ENCODE measurements around the gene PPARG.

Gene PPARG

DNA sequence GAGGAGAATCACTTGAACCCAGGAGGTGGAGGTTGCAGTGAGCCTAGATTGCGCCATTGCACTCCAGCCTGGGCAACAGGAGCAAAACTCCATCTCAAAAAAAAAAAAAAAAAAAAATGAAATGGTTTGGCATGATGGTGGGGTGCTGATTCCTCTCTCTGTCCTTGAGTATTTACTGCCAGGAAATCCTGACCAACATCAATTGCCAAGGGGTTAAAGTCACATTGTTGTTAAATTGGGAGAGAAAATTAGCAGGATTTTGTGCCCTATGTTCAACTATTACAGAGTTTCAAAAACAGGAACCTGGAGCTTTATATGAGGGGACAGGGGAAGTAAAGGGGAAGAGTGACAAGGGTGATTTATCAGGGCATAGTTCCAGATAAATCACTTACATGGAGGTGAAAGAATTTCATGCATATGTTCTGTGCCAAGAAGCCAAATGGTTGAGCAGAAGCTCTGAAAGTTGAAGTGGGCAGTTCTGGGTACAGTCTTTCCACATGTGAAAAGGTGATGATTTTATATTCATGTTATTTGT lies 124.9 kb downstream of the PPARG start:
- DNase-seq (ENCODE audit: low read depth): no peak

DNA sequence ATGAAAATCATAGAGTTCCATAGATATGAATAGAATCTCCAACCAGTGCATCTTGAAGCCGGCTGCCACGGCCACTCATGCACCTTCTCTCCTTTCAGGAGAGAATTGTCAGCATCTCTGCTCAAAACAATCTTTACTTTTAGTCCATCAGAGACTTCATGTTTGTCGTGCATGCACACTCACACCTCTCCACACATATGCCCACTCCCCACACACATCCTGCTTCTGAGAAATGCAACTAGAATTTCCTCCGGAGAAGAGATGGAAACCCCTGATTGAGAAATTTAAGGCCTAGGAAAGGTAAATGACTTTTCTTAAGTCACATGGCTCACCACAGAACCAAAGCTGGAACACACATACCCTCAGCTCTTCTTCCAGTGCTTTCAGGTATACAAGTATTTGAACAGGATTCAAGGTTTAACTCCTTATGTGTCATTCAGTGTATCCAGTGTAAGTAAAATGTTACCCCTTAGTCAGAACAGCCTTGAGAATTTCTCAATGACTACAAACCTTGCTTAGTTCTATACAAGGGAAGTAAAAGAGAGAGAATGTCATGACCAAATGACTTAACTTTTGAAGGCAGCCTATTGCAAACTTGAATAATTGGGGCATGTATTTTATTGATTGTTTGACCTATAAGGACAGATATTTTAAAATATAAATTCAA lies 126.3 kb downstream of the PPARG start:
- DNase-seq (ENCODE audit: low read depth): no peak

DNA sequence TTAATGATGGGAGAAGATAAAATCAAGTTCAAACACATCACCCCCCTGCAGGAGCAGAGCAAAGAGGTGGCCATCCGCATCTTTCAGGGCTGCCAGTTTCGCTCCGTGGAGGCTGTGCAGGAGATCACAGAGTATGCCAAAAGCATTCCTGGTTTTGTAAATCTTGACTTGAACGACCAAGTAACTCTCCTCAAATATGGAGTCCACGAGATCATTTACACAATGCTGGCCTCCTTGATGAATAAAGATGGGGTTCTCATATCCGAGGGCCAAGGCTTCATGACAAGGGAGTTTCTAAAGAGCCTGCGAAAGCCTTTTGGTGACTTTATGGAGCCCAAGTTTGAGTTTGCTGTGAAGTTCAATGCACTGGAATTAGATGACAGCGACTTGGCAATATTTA lies 127.9 kb downstream of the PPARG start:
- no peak for DNase-seq (ENCODE audit: low read depth)

DNA sequence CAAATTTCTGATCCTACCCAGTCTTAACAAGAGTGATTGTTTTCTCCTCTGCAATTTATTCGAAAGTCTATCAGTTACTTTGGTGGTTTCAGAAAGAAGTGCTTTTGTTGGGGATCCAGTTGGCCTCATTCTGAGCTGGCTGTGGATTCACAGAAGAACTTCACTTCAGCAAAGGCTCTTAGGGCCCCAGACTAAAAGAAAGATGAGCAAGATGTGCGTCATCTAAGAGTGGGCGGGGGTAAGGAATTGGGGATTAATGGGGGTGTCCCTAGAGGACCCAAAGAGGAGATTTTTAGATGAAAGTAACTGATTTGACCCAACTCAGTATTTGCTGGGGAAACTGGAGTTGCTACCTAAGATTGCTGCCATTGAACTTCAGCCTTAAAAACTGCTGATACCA lies 131.5 kb downstream of the PPARG start:
- no peak for DNase-seq (ENCODE audit: low read depth)

DNA sequence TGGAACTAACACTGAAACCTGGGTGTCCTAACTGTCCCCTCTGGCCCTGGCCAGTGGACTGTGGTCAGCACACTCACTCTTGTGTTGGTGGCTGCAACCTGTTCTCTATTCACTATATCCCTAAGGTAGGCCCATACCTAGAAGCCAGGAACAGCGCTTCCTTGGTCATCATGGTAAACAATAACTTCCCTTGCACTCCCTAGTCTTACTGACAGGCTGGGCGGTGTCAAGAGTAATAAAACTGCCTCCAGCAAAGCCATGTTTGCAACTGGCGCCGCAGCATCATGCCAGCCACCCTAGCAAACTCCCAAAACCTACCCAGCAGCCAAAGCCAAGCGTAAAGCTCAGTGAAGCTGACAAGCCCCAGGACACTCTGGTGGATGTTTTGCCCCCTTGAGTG lies 132.3 kb downstream of the PPARG start:
- no peak for DNase-seq (ENCODE audit: low read depth)

DNA sequence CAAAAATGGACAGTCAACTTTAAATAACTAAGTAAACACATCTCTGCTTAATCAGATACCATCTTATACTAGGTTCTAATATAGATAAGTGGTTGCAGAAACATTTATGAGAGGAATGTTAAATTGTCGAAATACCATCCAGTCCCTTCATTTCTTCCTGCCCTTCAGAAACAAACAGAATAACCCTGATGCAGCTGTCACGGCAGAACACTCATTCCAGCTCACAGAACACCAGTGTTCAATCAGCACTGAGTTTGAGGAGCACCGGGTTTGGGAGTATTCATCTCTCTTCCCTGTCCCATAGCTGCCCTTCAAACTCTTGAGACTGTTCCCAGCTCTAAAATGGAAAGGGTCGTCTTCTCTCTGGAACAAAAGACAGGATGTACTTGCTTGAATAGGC lies 134.3 kb downstream of the PPARG start:
- DNase-seq (ENCODE audit: low read depth): no peak

DNA sequence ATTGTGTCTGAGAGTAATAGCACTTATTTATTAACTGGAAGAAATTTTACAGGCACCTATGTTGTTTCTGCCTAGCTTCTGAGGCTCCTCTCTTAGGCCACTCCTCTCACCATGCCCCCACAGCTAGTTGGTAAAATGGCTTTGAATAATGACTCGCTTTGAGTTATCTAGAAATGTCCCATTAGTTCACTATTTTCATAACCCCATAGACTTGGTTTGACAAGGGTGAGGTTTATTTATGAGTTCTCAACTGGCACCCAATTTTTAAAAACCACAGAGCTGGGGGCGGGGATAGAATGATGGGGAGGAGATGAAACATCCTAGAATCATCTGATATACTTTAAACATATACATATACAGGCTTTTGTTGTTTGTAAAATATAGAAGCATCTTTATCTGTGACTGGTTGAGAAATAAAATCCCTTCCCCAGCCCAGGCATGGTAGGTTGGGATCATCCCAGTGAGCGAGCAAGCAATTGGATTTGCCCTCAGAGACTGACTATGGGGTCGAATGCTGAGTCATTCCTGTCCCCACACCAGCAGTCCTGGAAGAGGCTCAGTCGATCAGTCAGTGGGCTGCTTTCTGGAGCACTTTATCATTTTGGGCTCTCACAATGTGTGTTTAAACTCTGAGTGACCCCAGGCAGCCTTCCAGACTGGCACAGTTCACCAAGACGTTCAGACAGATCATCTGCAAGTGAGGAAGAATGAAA lies 135.2 kb downstream of the PPARG start:
- DNase-seq (ENCODE audit: low read depth): no peak

DNA sequence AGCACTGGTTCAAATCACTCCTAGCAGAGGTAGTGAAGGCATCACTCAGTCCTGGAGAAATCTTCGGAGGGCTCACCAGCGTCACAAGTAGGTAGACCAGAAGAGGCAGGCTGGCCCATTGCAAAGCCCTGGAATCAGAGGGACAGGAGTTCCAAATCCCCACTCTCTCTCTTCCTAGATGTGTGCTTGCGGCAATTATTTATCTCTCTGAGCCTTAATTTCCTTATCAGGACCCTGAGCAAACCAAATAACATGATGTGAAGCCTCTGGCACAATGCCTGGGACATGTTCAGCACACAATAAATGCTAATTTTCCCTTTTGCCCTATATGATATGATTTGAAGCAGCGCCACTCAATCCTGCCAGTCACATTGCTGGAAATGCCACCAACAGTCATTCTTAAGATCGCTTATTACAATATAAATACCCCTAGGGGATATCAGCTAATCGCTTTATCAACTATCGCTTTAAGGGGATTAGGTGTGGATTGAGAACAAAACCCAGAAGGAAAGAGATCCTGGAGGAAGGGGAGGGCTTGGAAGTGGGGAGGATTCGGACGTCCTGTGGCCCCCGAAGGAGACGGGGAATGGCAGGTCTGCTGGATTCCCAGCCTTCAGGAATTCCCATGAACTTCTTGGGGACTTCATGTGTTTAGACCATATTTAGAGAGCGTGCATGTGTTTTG lies 135.9 kb downstream of the PPARG start:
- no peak for DNase-seq (ENCODE audit: low read depth)

DNA sequence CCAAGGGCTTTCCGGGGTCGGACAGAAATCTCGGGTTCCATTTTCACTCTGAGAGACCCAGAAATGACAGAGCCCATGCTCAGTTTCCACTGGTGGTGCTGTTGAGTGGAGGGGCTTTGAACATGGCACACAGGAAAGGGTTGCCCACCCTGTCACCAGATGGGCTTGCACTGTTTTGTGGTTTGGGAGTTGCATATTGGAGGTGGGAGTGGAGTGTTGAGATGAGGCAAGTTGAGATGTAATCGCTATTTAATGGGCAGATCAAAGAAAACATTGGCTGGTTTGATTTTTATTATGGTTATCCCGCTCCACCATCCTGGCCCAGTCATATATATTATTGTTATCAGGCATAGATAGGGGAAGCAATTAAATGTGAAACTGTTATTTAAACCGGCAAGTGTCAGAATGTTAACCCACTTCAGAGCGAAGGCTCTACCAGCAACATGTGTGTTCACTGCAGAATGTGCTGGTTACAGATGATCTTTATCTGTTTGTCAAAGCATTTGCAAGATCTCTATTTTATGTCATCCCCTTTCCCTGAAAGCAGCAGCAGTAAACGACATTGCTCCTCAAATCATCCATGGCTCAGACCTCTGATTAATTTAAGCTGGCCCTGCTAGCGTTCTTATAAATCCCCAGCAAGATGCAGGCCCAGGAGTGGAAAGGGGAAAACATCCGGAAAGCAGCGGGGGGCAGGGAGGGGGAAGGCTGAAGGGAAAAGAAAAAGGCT lies 137.1 kb downstream of the PPARG start:
- no peak for DNase-seq (ENCODE audit: low read depth)

DNA sequence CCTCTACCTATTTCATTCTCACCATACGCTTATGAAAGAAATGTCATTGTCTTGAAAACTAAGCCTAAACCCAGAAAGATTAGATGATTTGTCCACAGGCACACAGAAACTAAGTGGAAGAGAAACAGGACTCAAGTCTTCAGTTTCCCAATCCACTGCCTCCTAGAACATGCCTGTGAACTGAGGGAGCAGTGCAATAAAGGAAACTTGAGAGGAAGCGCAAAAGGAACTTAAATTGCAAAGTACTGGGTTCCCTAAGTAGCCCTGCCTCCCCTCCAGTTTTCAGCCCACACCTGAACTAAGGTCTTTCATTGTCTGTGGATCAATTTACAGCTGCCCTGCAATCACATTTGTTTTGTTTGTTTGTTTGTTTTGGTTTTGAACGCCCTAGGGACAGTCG lies 138.7 kb downstream of the PPARG start:
- DNase-seq (ENCODE audit: low read depth): no peak

DNA sequence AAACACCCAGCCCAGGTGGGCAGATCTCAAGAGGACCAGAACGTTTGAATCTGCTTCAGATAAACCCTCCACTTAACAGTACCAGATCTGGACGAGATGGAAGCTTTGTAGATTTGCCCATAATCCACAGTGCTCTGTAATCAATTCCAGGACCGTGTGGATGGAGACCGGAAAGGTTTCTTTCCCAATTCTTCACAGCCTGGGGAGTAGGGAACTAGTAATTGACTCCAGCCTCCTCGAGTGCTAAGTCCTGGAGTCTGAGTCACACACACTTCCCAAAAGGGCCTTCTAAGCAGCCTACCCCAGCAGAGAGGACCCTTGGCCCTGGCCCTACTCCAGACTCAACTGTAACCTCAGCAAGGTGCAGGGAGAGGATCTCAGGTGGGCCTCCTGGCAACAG lies 139.3 kb downstream of the PPARG start:
- no peak for DNase-seq (ENCODE audit: low read depth)

DNA sequence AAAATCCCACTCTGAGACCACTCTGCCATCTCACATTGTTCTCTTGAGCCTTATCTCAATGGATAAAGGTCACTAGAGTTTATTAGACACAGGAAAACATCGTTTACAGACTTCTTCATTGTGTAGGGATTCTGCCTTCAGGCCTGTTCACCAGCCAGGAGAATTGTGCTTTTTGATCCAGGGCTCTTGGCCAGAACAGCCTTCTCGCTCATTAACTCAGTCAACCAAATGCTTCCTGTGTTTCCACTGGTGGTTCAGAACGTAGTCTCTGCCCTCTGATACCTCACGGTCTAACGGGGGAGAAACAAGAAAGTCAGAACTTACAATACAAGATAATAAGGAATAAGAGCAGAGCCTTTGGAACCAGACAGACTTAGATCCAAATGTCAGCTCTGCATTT lies 141.2 kb downstream of the PPARG start:
- DNase-seq (ENCODE audit: low read depth): no peak

DNA sequence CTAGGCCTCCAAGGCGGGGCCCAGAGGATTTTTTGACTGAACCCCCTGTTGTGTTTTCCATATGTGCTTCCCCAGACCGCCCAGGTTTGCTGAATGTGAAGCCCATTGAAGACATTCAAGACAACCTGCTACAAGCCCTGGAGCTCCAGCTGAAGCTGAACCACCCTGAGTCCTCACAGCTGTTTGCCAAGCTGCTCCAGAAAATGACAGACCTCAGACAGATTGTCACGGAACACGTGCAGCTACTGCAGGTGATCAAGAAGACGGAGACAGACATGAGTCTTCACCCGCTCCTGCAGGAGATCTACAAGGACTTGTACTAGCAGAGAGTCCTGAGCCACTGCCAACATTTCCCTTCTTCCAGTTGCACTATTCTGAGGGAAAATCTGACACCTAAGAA lies 145.0 kb downstream of the PPARG start:
- DNase-seq (ENCODE audit: low read depth): no peak

DNA sequence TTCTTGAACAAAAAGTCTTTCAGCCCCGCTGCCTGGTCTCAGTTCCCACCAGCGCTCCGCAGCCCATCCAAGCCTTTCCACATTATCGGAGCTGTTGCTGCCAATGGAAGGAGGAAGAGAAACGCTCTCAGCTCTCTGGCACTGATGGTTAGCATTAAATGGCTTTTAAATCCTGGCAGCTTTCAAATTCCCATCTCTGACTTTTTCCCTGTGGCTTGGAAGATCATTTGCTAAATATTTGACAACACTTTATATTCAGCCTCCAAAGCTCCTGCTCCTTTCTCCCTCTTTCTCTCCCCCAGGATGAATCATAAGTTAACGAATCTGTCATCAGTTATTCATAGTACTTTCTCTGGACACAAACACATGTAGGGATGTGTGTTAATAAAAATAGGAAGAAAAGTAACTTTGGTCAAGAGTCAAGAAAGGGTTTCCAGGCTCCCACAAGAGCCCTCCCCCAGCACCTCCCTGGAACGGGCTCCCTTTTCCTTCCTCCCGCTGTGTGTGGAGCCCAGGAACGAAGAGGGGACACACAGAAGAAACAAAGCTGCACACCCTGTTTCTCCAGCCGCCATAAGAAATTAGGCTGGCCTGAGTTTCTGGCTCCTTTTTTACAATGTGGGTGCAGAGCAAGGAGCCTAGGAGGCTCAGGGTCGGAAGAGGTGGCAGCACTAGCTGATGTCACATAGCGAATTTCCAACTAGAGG lies 147.8 kb downstream of the PPARG start:
- peak; percentile 28 for DNase-seq (ENCODE audit: low read depth)

DNA sequence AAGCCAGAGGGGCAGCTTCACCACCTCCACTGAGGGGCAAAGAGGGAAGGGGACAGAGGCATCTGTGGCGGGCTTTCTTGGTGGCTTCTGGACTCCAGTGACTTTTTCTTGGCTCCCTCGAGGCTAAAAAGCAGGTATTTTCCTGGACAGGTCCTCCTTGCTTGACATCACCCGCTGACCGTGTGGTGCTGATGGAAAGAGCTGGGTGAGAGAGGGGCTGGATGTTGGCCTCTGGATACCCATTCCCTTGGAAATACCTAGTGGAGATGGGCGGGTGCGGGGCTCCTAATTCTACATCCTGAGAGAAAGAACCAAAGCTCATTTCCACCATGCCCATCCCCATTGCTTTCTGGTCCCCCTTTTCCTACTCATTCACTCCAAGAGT lies 148.3 kb downstream of the PPARG start:
- DNase-seq (ENCODE audit: low read depth): no peak

DNA sequence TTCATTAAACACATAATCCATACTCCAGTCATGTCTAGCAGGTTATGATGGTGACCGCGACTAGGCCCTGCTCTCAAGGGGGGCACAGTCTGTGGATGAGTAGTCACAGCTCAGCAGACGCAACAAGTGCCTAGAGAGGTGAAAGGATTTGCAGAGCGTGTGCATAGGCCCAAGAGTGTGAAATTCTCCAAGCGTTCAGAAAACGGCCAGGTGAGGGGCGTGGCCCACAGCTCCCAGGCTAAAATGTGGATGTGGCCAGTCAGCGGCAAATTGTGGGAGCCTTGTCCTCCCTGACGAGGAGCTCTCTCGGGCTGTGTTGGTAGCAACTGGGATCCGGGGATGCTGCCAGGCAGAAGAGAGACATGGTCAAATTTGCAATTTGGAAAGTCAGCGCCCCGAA lies 149.0 kb downstream of the PPARG start:
- no peak for DNase-seq (ENCODE audit: low read depth)

DNA sequence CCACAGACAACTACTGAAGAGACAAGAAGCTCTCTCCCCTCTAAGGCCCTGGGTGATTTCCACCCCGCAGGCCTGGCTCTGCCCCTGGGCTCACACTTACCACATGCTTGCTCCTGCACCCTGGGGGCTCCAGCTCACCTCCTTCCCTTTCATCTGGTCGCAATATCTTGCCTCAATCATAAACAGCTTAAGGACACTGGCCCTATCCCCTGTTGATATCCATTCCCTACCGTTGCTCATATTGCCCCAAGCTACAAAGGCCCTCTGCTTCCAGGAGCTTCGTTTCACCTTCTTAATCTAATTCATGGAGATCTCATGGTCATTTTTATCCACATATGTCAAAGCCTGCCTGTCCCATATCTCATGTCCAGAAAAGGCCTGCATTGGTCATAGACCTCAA lies 149.4 kb downstream of the PPARG start:
- no peak for DNase-seq (ENCODE audit: low read depth)

DNA sequence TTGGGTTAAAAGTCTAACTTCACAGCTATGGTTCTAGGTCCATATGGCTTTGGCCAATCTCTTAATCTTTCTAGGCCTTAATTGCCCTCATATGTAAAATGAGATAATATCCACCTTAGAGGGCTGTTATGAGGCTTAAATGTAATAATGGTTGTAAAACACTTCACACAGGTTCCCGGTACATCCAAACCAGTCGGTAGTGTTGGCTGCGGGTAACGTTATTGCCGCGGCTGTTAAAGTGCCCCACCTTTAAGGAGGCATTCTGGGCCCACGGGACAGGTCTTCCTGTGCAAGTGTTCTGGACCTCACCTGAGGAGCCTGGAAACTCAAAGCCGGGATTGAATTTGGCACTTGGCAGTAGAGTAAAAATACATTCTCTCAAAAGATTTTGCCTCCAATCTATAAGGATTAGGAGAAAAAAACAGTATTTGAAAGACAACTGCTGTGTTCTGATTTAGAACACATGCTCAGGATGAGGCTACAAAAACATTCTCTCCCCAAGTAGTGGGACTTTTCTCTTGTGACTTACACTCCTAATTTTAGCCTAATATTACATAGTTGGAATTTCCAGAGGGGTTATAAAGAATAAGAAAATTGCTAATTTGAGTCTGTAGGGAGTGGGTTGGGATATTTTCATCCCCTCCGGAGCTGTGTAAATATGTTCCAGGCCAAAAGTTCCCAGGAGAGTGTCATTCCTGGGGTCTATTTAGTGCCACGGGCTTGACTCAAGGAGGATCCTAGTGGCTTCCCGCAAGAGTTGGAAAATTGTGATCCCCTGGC lies 150.5 kb downstream of the PPARG start:
- no peak for DNase-seq (ENCODE audit: low read depth)

DNA sequence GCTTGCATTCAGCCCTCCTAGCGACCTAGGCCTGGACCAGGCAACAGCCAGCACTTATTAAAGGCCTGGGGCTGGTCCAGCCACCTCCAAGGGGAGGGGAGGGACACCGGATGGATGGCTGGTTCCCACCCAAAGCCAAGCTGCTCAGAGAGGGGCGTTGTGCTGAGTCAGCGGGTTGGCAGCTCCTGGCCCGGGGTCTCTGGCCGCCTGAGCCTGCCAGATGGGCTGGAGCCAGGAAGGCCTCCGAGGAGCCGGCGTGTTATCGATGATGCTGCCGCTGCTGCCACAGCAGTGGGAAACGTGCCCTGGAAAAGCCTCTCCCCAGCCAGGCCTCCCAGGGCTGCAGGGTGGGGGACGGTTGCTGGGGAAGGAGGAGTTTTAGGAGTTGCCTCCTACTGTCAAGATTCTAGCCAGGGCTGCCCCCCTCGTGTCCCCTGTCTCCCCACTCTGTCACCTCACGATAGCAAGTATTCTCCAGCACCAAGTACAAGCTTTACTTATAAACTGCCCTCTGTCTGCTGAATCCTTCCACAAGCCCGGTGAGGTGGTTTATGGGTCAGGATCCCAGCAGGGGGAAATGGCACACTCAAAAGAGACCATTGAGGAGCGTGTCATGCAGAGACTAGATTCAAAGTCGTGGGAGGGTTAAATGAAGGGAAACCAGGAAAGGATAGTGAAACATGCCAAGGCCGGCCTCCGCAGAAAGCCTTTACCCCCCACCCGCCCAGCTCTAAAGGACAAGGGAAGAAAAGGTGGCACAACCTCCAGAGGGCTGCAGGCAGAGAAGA lies 152.3 kb downstream of the PPARG start:
- no peak for DNase-seq (ENCODE audit: low read depth)

All from HS-5 (cell line).